Upper lobe of right lung (tissue), 1 donor: ENCODE data around the gene PDE3A. TPM values are rescaled to one million over a fixed set of nuclear protein-coding genes. Genes with fewer than 3 reads are reported as not detected.
A peak's percentile ranks its signal among the peaks of the same experiment; 100 is the strongest.

Experiments
- ATAC-seq: fragments of 200-7000 bp; cut with Tn5 transposase; one replicate; pipeline ENCODE4 v1.9.1; 2020; ENCODE audit warnings: mild to moderate bottlenecking, moderate library complexity
- DNase-seq: peaks from one replicate; pipeline ENCODE4 v3.0.0-alpha.2; 2020
- H3K27ac ChIP-seq: fragments of 200-600 bp; one replicate; pipeline ENCODE4 v1.8.0; 2022
- H3K27me3 ChIP-seq: fragments of 200-600 bp; one replicate; pipeline ENCODE4 v1.8.0; 2022; ENCODE audit warnings: mild to moderate bottlenecking
- H3K36me3 ChIP-seq: fragments of 200-600 bp; one replicate; pipeline ENCODE4 v1.8.0; 2022
- H3K4me1 ChIP-seq: fragments of 200-600 bp; one replicate; pipeline ENCODE4 v1.8.0; 2022
- H3K4me3 ChIP-seq: fragments of 200-600 bp; one replicate; pipeline ENCODE4 v1.8.0; 2022; ENCODE audit warnings: mild to moderate bottlenecking
- H3K9me3 ChIP-seq: fragments of 200-600 bp; one replicate; pipeline ENCODE4 v1.8.0; 2022
- CTCF ChIP-seq: fragments of 200-600 bp; IDR thresholded peaks from one replicate; pipeline ENCODE4 v1.8.0; 2022; ENCODE audit warnings: antibody characterized with exemption
- intact Hi-C: fragments of 100-400 bp; cut with DNase I; formaldehyde crosslinking; loops from one replicate; pipeline ENCODE4 v1.11.0; 2022
- total RNA-seq: library from RNA; stranded (reverse); fragmentation: NEBNext Ultra II Directional; extraction: Animal tissue kit (Norgen Biotek cat#: 25700); gene quantifications from one replicate; pipeline ENCODE4 v1.2.1, GENCODE V29; 2021
- donor health status: DM: no; HTN: yes; CAD: no; lungs with severe emphysema.

The PDE3A gene
- total RNA-seq, 1 donor from 2014 or later = 8.4 TPM

- DNase-seq = no peak
Measured at GRCh38 chr12:20390846-20391245, 22.5 kb downstream of the PDE3A start.

GRCh38 chr12:20392339-20392738, 24.0 kb downstream of the PDE3A start:
- no peaks in the 10 kb centered on the region for H3K27me3 ChIP-seq
- H3K36me3 ChIP-seq = no peaks in the 10 kb centered on the region
- no peak for TF ChIP-seq CTCF
- DNase-seq (no peak), ATAC-seq (no peak)
- H3K4me1 ChIP-seq = no peaks in the 10 kb centered on the region
- no peaks in the 10 kb centered on the region for H3K9me3 ChIP-seq
- H3K27ac ChIP-seq = no peak overlapping the region
- intact Hi-C loops = no loop called here
- no peak overlapping the region for H3K4me3 ChIP-seq

More at GRCh38 chr12:20390846-20391245, 22.5 kb downstream of the PDE3A start:
- Histone ChIP-seq H3K27me3 (no peaks in the 10 kb centered on the region), H3K9me3 (no peaks in the 10 kb centered on the region), H3K4me1 (no peaks in the 10 kb centered on the region), H3K4me3 (no peak overlapping the region), H3K36me3 (no peaks in the 10 kb centered on the region), H3K27ac (no peak overlapping the region)
- TF ChIP-seq CTCF = no peak
- no peak for ATAC-seq
- intact Hi-C loops = no loop called here

GRCh38 chr12:20393707-20394106, 25.4 kb downstream of the PDE3A start:
- H3K27ac ChIP-seq = no peak overlapping the region
- no peaks in the 10 kb centered on the region for H3K36me3 ChIP-seq
- no peaks in the 10 kb centered on the region for H3K27me3 ChIP-seq
- no peak for TF ChIP-seq CTCF
- intact Hi-C loops = no loop called here
- ATAC-seq (no peak), DNase-seq (no peak)
- H3K4me3 ChIP-seq = no peak overlapping the region
- no peaks in the 10 kb centered on the region for H3K4me1 ChIP-seq
- no peaks in the 10 kb centered on the region for H3K9me3 ChIP-seq

- H3K9me3 ChIP-seq = no peaks in the 10 kb centered on the region
- ATAC-seq = no peak
- H3K4me1 ChIP-seq = no peaks in the 10 kb centered on the region
- TF ChIP-seq CTCF = no peak
- no peak for DNase-seq
- H3K4me3 ChIP-seq = no peak overlapping the region
- no peak overlapping the region for H3K27ac ChIP-seq
- no peaks in the 10 kb centered on the region for H3K36me3 ChIP-seq
- intact Hi-C loops = no loop called here
- H3K27me3 ChIP-seq = no peaks in the 10 kb centered on the region
Measured at GRCh38 chr12:20395791-20396550, 27.6 kb downstream of the PDE3A start.

- H3K4me3 ChIP-seq = no peak overlapping the region
- H3K27me3 ChIP-seq = no peaks in the 10 kb centered on the region
- TF ChIP-seq CTCF = no peak
- H3K27ac ChIP-seq = no peak overlapping the region
- H3K36me3 ChIP-seq = no peaks in the 10 kb centered on the region
- DNase-seq (no peak), ATAC-seq (peak; percentile 32)
- intact Hi-C loops = no loop called here
- no peaks in the 10 kb centered on the region for H3K9me3 ChIP-seq
- no peaks in the 10 kb centered on the region for H3K4me1 ChIP-seq
Measured at GRCh38 chr12:20398686-20399085, 30.3 kb downstream of the PDE3A start.
